Measurements from ENCODE around the gene MACO1.

GRCh38 chr1:25527946-25528595 lies 97.4 kb downstream of the MACO1 start:
- TF ChIP-seq MAX (IDR thresholded peaks at IDR 0.05), result no peak
- no peak for TF ChIP-seq CEBPB (IDR thresholded peaks at IDR 0.05)
- TF ChIP-seq ATOH8 (CRISPR knock-in tag; IDR thresholded peaks at IDR 0.05; ENCODE audit: low read depth), result no peak
- TF ChIP-seq MAZ (IDR thresholded peaks at IDR 0.05; ENCODE audit: borderline replicate concordance, low read depth, low read length), result no peak
- no peak for TF ChIP-seq JUNB (IDR thresholded peaks at IDR 0.05)
- TF ChIP-seq CTCF (IDR thresholded peaks at IDR 0.05), result no peak

Measured in A549 (cell line).